Fibroblast of villous mesenchyme (primary cell): ENCODE measurements around the gene TICRR. TPM values are rescaled to one million over a fixed set of nuclear protein-coding genes. Genes with fewer than 3 reads are reported as not detected.

Experiments
- DNase-seq: peaks from one replicate; pipeline ENCODE4 v3.0.0-alpha.2; 2010; ENCODE audit warnings: low read depth
- H3K4me3 ChIP-seq: 2 replicates; pipeline ENCODE4 v1.5.1; 2011; ENCODE audit warnings: low read depth, mild to moderate bottlenecking, low read length
- CTCF ChIP-seq: IDR thresholded peaks from 2 replicates; pipeline ENCODE4 v1.5.1; 2012; ENCODE audit warnings: low read depth, mild to moderate bottlenecking, low read length; ENCODE audit not compliant: insufficient read depth
- total RNA-seq: library from RNA; depleted of rRNA; stranded (reverse); fragments of >200 nt; gene quantifications from 2 replicates; pipeline ENCODE4 v1.2.3, GENCODE V29; 2012

The TICRR gene
- total RNA-seq, 1 donor = 5.2 TPM

- DNase-seq = no peak
- TF ChIP-seq CTCF = no peak
- H3K4me3 ChIP-seq = no peak overlapping the region
Observed at GRCh38 chr15:89659295-89659694, 84.0 kb downstream of the TICRR start.

GRCh38 chr15:89660556-89660955 lies 85.3 kb downstream of the TICRR start:
- TF ChIP-seq CTCF = no peak
- H3K4me3 ChIP-seq = no peak overlapping the region
- no peak for DNase-seq

GRCh38 chr15:89662893-89663626 lies 87.8 kb downstream of the TICRR start:
- DNase-seq = peak; percentile 90
- peak; percentile 12 for TF ChIP-seq CTCF
- peak overlapping the region; percentile 38 for H3K4me3 ChIP-seq

- no peak for TF ChIP-seq CTCF
- no peak for DNase-seq
- peak overlapping the region; percentile 40 for H3K4me3 ChIP-seq
Observed at GRCh38 chr15:89664441-89665350, 89.4 kb downstream of the TICRR start.

GRCh38 chr15:89665449-89666181 lies 90.3 kb downstream of the TICRR start:
- no peak for TF ChIP-seq CTCF
- peak overlapping the region; percentile 40 for H3K4me3 ChIP-seq
- DNase-seq = peak; percentile 78

- no peak for TF ChIP-seq CTCF
- DNase-seq = no peak
- H3K4me3 ChIP-seq = no peak overlapping the region
Observed at GRCh38 chr15:89666184-89666857, 91.1 kb downstream of the TICRR start.
